ENCODE results near the gene RBMX. TPM values are rescaled to one million over a fixed set of nuclear protein-coding genes. Genes with fewer than 3 reads are reported as not detected.

The RBMX gene
- total RNA-seq, 4 donors from 2014 or later = 158 to 212 (median 189) TPM

DNA sequence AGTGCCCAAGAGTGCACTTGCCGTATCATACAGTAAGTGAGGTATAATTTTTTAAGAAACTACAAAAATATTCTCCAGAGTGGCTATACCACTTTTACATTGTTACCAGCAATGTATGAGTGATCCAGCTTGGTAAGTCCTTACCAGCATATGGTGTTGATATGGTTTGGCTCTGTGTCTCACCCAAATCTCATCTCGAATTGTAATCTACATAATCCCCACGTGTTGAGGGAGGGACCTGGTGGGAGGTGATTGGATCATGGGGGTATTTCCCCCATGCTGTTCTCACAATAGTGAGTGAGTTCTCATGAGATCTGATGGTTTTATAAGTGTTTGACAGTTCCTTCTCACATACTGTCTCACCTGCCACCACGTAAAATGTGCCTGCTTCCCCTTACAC is 44.8 kb downstream of the RBMX start:
- TF ChIP-seq, protein P1, sequence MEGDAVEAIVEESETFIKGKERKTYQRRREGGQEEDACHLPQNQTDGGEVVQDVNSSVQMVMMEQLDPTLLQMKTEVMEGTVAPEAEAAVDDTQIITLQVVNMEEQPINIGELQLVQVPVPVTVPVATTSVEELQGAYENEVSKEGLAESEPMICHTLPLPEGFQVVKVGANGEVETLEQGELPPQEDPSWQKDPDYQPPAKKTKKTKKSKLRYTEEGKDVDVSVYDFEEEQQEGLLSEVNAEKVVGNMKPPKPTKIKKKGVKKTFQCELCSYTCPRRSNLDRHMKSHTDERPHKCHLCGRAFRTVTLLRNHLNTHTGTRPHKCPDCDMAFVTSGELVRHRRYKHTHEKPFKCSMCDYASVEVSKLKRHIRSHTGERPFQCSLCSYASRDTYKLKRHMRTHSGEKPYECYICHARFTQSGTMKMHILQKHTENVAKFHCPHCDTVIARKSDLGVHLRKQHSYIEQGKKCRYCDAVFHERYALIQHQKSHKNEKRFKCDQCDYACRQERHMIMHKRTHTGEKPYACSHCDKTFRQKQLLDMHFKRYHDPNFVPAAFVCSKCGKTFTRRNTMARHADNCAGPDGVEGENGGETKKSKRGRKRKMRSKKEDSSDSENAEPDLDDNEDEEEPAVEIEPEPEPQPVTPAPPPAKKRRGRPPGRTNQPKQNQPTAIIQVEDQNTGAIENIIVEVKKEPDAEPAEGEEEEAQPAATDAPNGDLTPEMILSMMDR (IDR thresholded peaks at IDR 0.05; ENCODE audit: low read depth) = no peak

- TF ChIP-seq, protein P1 (IDR thresholded peaks at IDR 0.05; ENCODE audit: low read depth) = no peak
Measured at GRCh38 chrX:136829413-136829812, 51.1 kb downstream of the RBMX start.

GRCh38 chrX:136828830-136829229 is 51.7 kb downstream of the RBMX start:
- TF ChIP-seq, protein P1 (IDR thresholded peaks at IDR 0.05; ENCODE audit: low read depth) = no peak

- TF ChIP-seq, protein P1 (IDR thresholded peaks at IDR 0.05; ENCODE audit: low read depth) = no peak
Measured at GRCh38 chrX:136827026-136827425, 53.5 kb downstream of the RBMX start.

DNA sequence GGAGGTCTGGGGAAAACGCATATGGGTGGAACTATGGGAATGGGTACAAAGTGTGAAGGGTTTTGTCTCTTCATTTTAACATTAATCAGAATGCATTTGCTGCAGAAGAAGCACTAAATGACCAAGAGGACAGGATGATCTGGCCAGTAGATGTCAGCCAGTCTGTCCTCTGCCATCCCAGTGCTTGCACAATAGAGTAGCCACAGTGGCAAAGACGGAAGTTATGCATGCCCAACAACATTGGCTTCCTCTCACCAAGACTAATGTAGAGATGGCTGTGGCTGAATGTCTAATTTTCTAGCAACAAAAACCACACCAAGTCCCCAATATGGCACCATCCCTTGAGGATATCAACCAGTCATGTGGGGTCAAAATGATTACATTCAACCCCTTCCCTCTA is 54.8 kb downstream of the RBMX start:
- TF ChIP-seq, protein P1 (IDR thresholded peaks at IDR 0.05; ENCODE audit: low read depth) = no peak

Small RNA genes lying within 50 kb of the gene (small RNA-seq; reads per million reads assigned to genes)
- not detected for gene SNORD61

Other genes starting within 250 kb of the RBMX start
- under 1 TPM in 2 of 4 donors, not detected in 2; 0.33 to 0.51 TPM for gene CD40LG, start 232.6 kb downstream of the RBMX start, total RNA-seq
- 10 to 100 TPM; 72.3 to 95.2 (median 72.9) TPM for gene ARHGEF6, start 99.8 kb downstream of the RBMX start, total RNA-seq
- not detected for gene GPR101, start 153.3 kb upstream of the RBMX start, total RNA-seq